ENCODE measurements around the gene PNLIPRP1. TPM values are rescaled to one million over a fixed set of nuclear protein-coding genes. Genes with fewer than 3 reads are reported as not detected.

Gene PNLIPRP1
- total and polyA plus RNA-seq, 7 experiments from 2014 or later, result not detected

DNA sequence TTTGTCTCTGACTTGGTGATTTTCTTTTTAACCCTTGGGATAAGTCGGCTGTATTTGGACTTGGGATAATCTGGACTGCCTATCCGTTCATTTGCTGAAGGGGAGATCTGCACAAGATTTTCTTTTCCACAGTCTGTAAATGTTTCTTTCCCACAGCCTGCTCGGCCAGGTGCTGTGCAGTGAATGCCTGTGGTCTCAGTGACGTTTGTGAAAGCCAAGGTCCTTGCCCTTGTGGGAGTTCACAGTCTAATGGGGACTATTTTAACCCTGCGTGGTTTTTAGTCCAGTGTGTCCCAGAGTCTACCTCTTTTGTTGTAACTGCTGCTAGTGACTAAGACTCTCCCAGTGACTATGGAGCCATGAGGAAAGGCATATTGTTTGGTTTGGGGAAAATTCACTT lies 36.1 kb upstream of the PNLIPRP1 start:
- intact Hi-C loops (cut with micrococcal nuclease), result no loop called here
- Mint-ChIP-seq H3K9me3 (peaks cover 0 to 6% (median 0%) of the 10 kb centered on the region in 11 donors), H3K4me1 (no peaks in the 10 kb centered on the region), H3K36me3 (no peaks in the 10 kb centered on the region), H3K4me3 (no peak overlapping the region), H3K27me3 (peaks cover 0 to 7% (median 0%) of the 10 kb centered on the region in 5 donors), H3K27ac (no peak overlapping the region)
- Histone ChIP-seq H3K27ac (ENCODE audit: low read depth, low read length) (no peak overlapping the region), H3K27me3 (ENCODE audit: control insufficient read depth in 2 of 2, insufficient read depth in 2 of 2, low read length in 2 of 2) (no peaks in the 10 kb centered on the region), H3K36me3 (ENCODE audit: control insufficient read depth in 2 of 3, insufficient read depth in 3 of 3, low read length in 3 of 3) (no peaks in the 10 kb centered on the region), H3K9me3 (ENCODE audit: control insufficient read depth in 2 of 3, low read length in 3 of 3) (no peaks in the 10 kb centered on the region), H3K4me1 (ENCODE audit: control insufficient read depth in 2 of 2, insufficient read depth in 2 of 2, low read length in 2 of 2) (no peaks in the 10 kb centered on the region), H3K4me3 (ENCODE audit: low read length) (no peak overlapping the region)
- POLR2A ChIA-PET, result no interaction called here
- ATAC-seq (no peak), DNase-seq (no peak)
- CTCF ChIA-PET, result no interaction called here

DNA sequence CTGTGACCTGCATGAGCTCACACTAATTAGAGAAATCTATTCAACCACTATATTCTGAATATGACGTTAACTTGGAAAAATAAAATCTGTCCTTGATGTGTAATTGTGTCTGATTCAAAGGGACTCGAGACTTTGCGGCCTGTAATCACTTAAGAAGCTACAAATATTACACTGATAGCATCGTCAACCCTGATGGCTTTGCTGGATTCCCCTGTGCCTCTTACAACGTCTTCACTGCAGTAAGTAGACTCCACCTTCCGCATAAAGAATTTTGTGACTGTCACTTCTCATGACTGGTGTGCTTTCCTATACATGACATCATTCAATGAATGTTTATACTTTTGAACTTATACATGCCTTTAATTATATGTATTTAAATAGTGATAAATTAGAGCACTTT lies 34.9 kb upstream of the PNLIPRP1 start:
- no peaks in the 10 kb centered on the region for H3K36me3 ChIP-seq (ENCODE audit: control insufficient read depth in 2 of 3, insufficient read depth in 3 of 3, low read length in 3 of 3)
- POLR2A ChIA-PET, result no interaction called here
- Mint-ChIP-seq H3K36me3 (no peaks in the 10 kb centered on the region), H3K27ac (no peak overlapping the region), H3K9me3 (peaks cover 0 to 6% (median 0%) of the 10 kb centered on the region in 11 donors), H3K4me1 (no peaks in the 10 kb centered on the region), H3K4me3 (no peak overlapping the region), H3K27me3 (peaks cover 0 to 7% (median 0%) of the 10 kb centered on the region in 5 donors)
- H3K9me3 ChIP-seq (ENCODE audit: control insufficient read depth in 2 of 3, low read length in 3 of 3), result no peaks in the 10 kb centered on the region
- no peak overlapping the region for H3K4me3 ChIP-seq (ENCODE audit: low read length)
- H3K27me3 ChIP-seq (ENCODE audit: control insufficient read depth in 2 of 2, insufficient read depth in 2 of 2, low read length in 2 of 2), result no peaks in the 10 kb centered on the region
- DNase-seq (no peak), ATAC-seq (no peak)
- H3K27ac ChIP-seq (ENCODE audit: low read depth, low read length), result no peak overlapping the region
- intact Hi-C loops (cut with micrococcal nuclease), result no loop called here
- CTCF ChIA-PET, result no interaction called here
- H3K4me1 ChIP-seq (ENCODE audit: control insufficient read depth in 2 of 2, insufficient read depth in 2 of 2, low read length in 2 of 2), result no peaks in the 10 kb centered on the region

DNA sequence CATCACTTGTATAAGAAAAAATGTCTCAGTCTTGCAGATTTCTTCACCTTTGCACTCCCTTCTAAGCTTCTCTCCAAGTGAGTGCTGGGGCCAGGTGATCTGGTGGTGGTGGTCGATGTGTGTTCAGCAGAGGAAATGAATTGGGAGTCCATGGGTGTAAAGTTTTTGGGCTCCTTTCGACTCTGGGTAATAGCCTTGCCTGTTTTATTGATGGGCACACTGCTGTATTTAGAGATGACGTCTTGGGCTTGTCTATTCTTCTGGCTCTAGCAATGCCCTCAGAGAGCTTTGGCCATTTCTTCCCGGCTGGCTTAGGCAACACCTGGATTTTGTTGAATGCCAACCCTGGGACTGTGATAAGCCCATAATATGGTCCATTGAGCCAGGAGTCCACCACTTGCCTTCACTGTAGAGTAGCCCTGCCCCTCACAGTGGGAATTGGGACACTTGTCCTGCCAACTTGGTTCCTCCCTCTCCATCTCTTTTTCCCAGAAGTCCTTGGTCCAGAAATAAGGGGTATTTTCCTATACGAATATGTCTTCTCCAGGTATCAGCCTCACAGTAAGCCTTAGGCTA lies 33.4 kb upstream of the PNLIPRP1 start:
- H3K27me3 Mint-ChIP-seq, result peaks cover 0 to 10% (median 4%) of the 10 kb centered on the region in 5 donors
- H3K27ac ChIP-seq (ENCODE audit: low read depth, low read length), result no peak overlapping the region
- H3K36me3 Mint-ChIP-seq, result no peaks in the 10 kb centered on the region
- H3K4me3 Mint-ChIP-seq, result no peak overlapping the region
- H3K36me3 ChIP-seq (ENCODE audit: control insufficient read depth in 2 of 3, insufficient read depth in 3 of 3, low read length in 3 of 3), result no peaks in the 10 kb centered on the region
- no peak for DNase-seq
- no peaks in the 10 kb centered on the region for H3K9me3 ChIP-seq (ENCODE audit: control insufficient read depth in 2 of 3, low read length in 3 of 3)
- intact Hi-C loops (cut with micrococcal nuclease), result no loop called here
- ATAC-seq, result no peak
- no peaks in the 10 kb centered on the region for H3K4me1 ChIP-seq (ENCODE audit: control insufficient read depth in 2 of 2, insufficient read depth in 2 of 2, low read length in 2 of 2)
- H3K4me3 ChIP-seq (ENCODE audit: low read length), result no peak overlapping the region
- no peaks in the 10 kb centered on the region for H3K4me1 Mint-ChIP-seq
- CTCF ChIA-PET, result no interaction called here
- peaks cover 0 to 3% (median 0%) of the 10 kb centered on the region in 11 donors for H3K9me3 Mint-ChIP-seq
- POLR2A ChIA-PET, result no interaction called here
- no peaks in the 10 kb centered on the region for H3K27me3 ChIP-seq (ENCODE audit: control insufficient read depth in 2 of 2, insufficient read depth in 2 of 2, low read length in 2 of 2)
- H3K27ac Mint-ChIP-seq, result no peak overlapping the region

DNA sequence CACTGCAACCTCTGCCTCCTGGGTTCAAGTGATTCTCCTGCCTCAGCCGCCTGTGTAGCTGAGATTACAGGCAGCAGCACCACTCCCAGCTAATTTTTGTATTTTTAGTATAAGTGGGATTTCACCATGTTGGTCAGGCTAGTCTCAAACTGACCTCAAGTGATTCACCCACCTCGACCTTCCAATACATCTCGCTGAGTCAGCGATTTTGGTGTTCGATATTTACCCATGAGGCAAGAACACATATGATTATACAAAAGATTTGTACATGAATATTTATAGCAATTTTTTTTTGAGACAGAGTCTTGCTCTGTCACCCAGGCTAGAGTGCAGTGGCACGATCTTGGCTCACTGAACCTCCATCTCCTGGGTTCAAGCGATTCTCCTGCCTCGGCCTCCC lies 25.2 kb upstream of the PNLIPRP1 start:
- no peak overlapping the region for H3K4me3 ChIP-seq (ENCODE audit: low read length)
- Mint-ChIP-seq H3K36me3 (no peaks in the 10 kb centered on the region), H3K4me3 (no peak overlapping the region), H3K9me3 (peaks cover 0 to 6% (median 0%) of the 10 kb centered on the region in 11 donors), H3K4me1 (no peaks in the 10 kb centered on the region), H3K27ac (no peak overlapping the region), H3K27me3 (peaks cover 2 to 22% (median 11%) of the 10 kb centered on the region in 5 donors)
- CTCF ChIA-PET, result no interaction called here
- POLR2A ChIA-PET, result no interaction called here
- no peaks in the 10 kb centered on the region for H3K4me1 ChIP-seq (ENCODE audit: control insufficient read depth in 2 of 2, insufficient read depth in 2 of 2, low read length in 2 of 2)
- H3K27ac ChIP-seq (ENCODE audit: low read depth, low read length), result no peak overlapping the region
- no peak for ATAC-seq
- H3K9me3 ChIP-seq (ENCODE audit: control insufficient read depth in 2 of 3, low read length in 3 of 3), result no peaks in the 10 kb centered on the region
- DNase-seq, result no peak
- intact Hi-C loops (cut with micrococcal nuclease), result no loop called here
- no peaks in the 10 kb centered on the region for H3K36me3 ChIP-seq (ENCODE audit: control insufficient read depth in 2 of 3, insufficient read depth in 3 of 3, low read length in 3 of 3)
- H3K27me3 ChIP-seq (ENCODE audit: control insufficient read depth in 2 of 2, insufficient read depth in 2 of 2, low read length in 2 of 2), result no peaks in the 10 kb centered on the region

DNA sequence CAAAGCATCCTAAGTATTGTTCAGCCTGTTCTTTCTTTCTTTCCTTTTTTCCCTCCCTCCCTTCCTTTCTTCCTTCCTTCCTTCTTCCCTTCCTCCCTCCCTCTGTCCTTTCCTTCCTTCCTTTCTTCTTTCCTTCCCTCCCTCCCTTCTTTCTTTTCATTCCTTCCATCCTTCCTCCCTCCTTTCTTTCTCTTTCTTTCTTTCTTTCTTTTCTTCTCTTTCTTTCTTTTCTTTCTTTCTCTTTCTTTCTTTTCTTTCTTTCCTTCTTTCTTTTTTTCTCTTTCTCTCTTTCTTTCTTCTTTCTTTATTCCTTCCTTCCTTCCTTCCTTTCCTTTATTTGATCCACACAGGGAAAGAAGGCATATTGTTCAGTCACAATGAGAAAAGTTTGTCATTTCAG lies 23.8 kb upstream of the PNLIPRP1 start:
- H3K4me1 ChIP-seq (ENCODE audit: control insufficient read depth in 2 of 2, insufficient read depth in 2 of 2, low read length in 2 of 2), result no peaks in the 10 kb centered on the region
- Mint-ChIP-seq H3K36me3 (no peaks in the 10 kb centered on the region), H3K9me3 (peaks cover 0 to 6% (median 0%) of the 10 kb centered on the region in 11 donors), H3K4me3 (no peak overlapping the region), H3K27ac (no peak overlapping the region), H3K27me3 (peaks cover 2 to 22% (median 11%) of the 10 kb centered on the region in 5 donors), H3K4me1 (no peaks in the 10 kb centered on the region)
- no peaks in the 10 kb centered on the region for H3K27me3 ChIP-seq (ENCODE audit: control insufficient read depth in 2 of 2, insufficient read depth in 2 of 2, low read length in 2 of 2)
- intact Hi-C loops (cut with micrococcal nuclease), result no loop called here
- H3K27ac ChIP-seq (ENCODE audit: low read depth, low read length), result no peak overlapping the region
- ChIA-PET POLR2A (no interaction called here), CTCF (no interaction called here)
- no peak for DNase-seq
- ATAC-seq, result no peak
- no peaks in the 10 kb centered on the region for H3K36me3 ChIP-seq (ENCODE audit: control insufficient read depth in 2 of 3, insufficient read depth in 3 of 3, low read length in 3 of 3)
- no peak overlapping the region for H3K4me3 ChIP-seq (ENCODE audit: low read length)
- no peaks in the 10 kb centered on the region for H3K9me3 ChIP-seq (ENCODE audit: control insufficient read depth in 2 of 3, low read length in 3 of 3)

DNA sequence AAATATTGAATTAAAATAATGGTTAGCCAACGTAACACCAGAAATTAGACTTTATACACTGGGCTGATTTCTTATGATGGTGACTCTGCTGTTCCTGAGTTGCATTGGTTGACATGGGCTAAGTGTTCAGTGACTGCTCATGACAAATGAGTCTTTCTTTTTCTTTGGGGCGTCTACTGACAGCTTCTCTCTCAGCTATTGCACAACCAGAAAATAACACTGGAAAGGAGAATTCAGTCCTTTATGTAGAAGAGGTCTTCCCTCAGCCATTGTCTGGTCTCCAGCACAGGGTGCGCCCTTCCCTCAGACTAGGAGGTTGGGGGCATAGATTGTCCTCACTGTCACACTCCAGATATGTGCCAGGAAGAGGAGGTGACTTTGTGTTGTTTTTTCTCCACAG lies 23.4 kb upstream of the PNLIPRP1 start:
- no peak for DNase-seq
- Histone ChIP-seq H3K36me3 (ENCODE audit: control insufficient read depth in 2 of 3, insufficient read depth in 3 of 3, low read length in 3 of 3) (no peaks in the 10 kb centered on the region), H3K27ac (ENCODE audit: low read depth, low read length) (no peak overlapping the region), H3K4me1 (ENCODE audit: control insufficient read depth in 2 of 2, insufficient read depth in 2 of 2, low read length in 2 of 2) (no peaks in the 10 kb centered on the region), H3K4me3 (ENCODE audit: low read length) (no peak overlapping the region), H3K9me3 (ENCODE audit: control insufficient read depth in 2 of 3, low read length in 3 of 3) (no peaks in the 10 kb centered on the region), H3K27me3 (ENCODE audit: control insufficient read depth in 2 of 2, insufficient read depth in 2 of 2, low read length in 2 of 2) (no peaks in the 10 kb centered on the region)
- intact Hi-C loops (cut with micrococcal nuclease), result no loop called here
- Mint-ChIP-seq H3K9me3 (peaks cover 0 to 6% (median 0%) of the 10 kb centered on the region in 11 donors), H3K27me3 (peaks cover 2 to 18% (median 8%) of the 10 kb centered on the region in 5 donors), H3K36me3 (no peaks in the 10 kb centered on the region), H3K4me3 (no peak overlapping the region), H3K4me1 (no peaks in the 10 kb centered on the region), H3K27ac (no peak overlapping the region)
- CTCF ChIA-PET, result no interaction called here
- POLR2A ChIA-PET, result no interaction called here
- no peak for ATAC-seq

DNA sequence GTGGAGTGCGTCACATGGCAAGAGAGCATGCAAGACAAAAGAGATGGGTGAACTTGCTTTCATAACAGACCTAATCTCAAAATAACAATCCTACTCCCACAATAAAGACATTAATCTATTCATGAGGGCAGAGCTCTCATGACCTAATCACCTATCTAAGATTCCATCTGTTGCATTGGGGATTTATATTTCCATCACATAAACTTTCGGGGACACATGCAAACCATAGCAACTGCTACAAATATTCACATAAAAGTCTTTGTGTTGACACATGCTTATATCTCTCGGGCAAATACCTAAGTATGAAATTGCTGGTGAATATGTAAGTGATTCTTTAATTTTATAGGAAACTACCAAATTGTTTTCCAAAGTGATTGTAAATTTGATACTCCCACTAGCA lies 16.0 kb upstream of the PNLIPRP1 start:
- ATAC-seq (no peak), DNase-seq (no peak)
- intact Hi-C loops (cut with micrococcal nuclease), result no loop called here
- Mint-ChIP-seq H3K4me1 (no peaks in the 10 kb centered on the region), H3K36me3 (no peaks in the 10 kb centered on the region), H3K27ac (no peak overlapping the region), H3K27me3 (peaks cover 0 to 23% (median 6%) of the 10 kb centered on the region in 5 donors), H3K4me3 (no peak overlapping the region), H3K9me3 (peaks cover 0 to 7% (median 0%) of the 10 kb centered on the region in 11 donors)
- H3K4me3 ChIP-seq (ENCODE audit: low read length), result no peak overlapping the region
- H3K27ac ChIP-seq (ENCODE audit: low read depth, low read length), result no peak overlapping the region
- H3K36me3 ChIP-seq (ENCODE audit: control insufficient read depth in 2 of 3, insufficient read depth in 3 of 3, low read length in 3 of 3), result no peaks in the 10 kb centered on the region
- no peaks in the 10 kb centered on the region for H3K9me3 ChIP-seq (ENCODE audit: control insufficient read depth in 2 of 3, low read length in 3 of 3)
- POLR2A ChIA-PET, result no interaction called here
- CTCF ChIA-PET, result no interaction called here
- no peaks in the 10 kb centered on the region for H3K4me1 ChIP-seq (ENCODE audit: control insufficient read depth in 2 of 2, insufficient read depth in 2 of 2, low read length in 2 of 2)
- no peaks in the 10 kb centered on the region for H3K27me3 ChIP-seq (ENCODE audit: control insufficient read depth in 2 of 2, insufficient read depth in 2 of 2, low read length in 2 of 2)

All from naive thymus-derived CD4-positive, alpha-beta T cell (primary cell).